ENCODE results near the gene SUN1.

Gene SUN1

GRCh38 chr7:876077-876971, 44.0 kb downstream of the SUN1 start, which contains the start of gene GET4:
Gene GET4 (plus strand): TSS chr7:876554. CDS start chr7:876646, 92 bp downstream.
- peak within 1 kb of the TSS; percentile 67 for H3K4me3 ChIP-seq (ENCODE audit: low read depth, low read length)
- TF ChIP-seq MYC (IDR thresholded peaks at IDR 0.05; ENCODE audit: low read depth, low read length) (peak; percentile 94), POLR2A (IDR thresholded peaks at IDR 0.05; ENCODE audit: extremely low read depth, insufficient read length) (peak; percentile 20), MAX (IDR thresholded peaks at IDR 0.05; ENCODE audit: low read depth, low read length) (peak; percentile 99), CTCF (IDR thresholded peaks at IDR 0.05; ENCODE audit: low read depth, low read length) (no peak)
- peak; percentile 96 for DNase-seq (ENCODE audit: low read depth)

- H3K4me3 ChIP-seq (ENCODE audit: low read depth, low read length): peak overlapping the region; percentile 67
- peak; percentile 66 for DNase-seq (ENCODE audit: low read depth)
- TF ChIP-seq MYC (IDR thresholded peaks at IDR 0.05; ENCODE audit: low read depth, low read length): no peak
- TF ChIP-seq POLR2A (IDR thresholded peaks at IDR 0.05; ENCODE audit: extremely low read depth, insufficient read length): no peak
These were observed 44.7 kb downstream of the SUN1 start for GRCh38 chr7:876972-877311.

- H3K4me3 ChIP-seq (ENCODE audit: low read depth, low read length): peak overlapping the region; percentile 67
- TF ChIP-seq CTCF (IDR thresholded peaks at IDR 0.05; ENCODE audit: low read depth, low read length): no peak
- no peak for TF ChIP-seq MAX (IDR thresholded peaks at IDR 0.05; ENCODE audit: low read depth, low read length)
- no peak for TF ChIP-seq POLR2A (IDR thresholded peaks at IDR 0.05; ENCODE audit: extremely low read depth, insufficient read length)
- no peak for TF ChIP-seq MYC (IDR thresholded peaks at IDR 0.05; ENCODE audit: low read depth, low read length)
- DNase-seq (ENCODE audit: low read depth): peak; percentile 45
These were observed 45.3 kb downstream of the SUN1 start for GRCh38 chr7:877312-878232.

GRCh38 chr7:879093-879492, 46.8 kb downstream of the SUN1 start:
- DNase-seq (ENCODE audit: low read depth): no peak
- no peak for TF ChIP-seq CTCF (IDR thresholded peaks at IDR 0.05; ENCODE audit: low read depth, low read length)
- TF ChIP-seq MAX (IDR thresholded peaks at IDR 0.05; ENCODE audit: low read depth, low read length): no peak
- TF ChIP-seq MYC (IDR thresholded peaks at IDR 0.05; ENCODE audit: low read depth, low read length): no peak
- no peak for TF ChIP-seq POLR2A (IDR thresholded peaks at IDR 0.05; ENCODE audit: extremely low read depth, insufficient read length)
- no peak overlapping the region for H3K4me3 ChIP-seq (ENCODE audit: low read depth, low read length)

- H3K4me3 ChIP-seq (ENCODE audit: low read depth, low read length): no peak overlapping the region
- DNase-seq (ENCODE audit: low read depth): no peak
- no peak for TF ChIP-seq CTCF (IDR thresholded peaks at IDR 0.05; ENCODE audit: low read depth, low read length)
- TF ChIP-seq POLR2A (IDR thresholded peaks at IDR 0.05; ENCODE audit: extremely low read depth, insufficient read length): no peak
- no peak for TF ChIP-seq MYC (IDR thresholded peaks at IDR 0.05; ENCODE audit: low read depth, low read length)
- TF ChIP-seq MAX (IDR thresholded peaks at IDR 0.05; ENCODE audit: low read depth, low read length): no peak
These were observed 47.4 kb downstream of the SUN1 start for GRCh38 chr7:879706-880105.

- DNase-seq (ENCODE audit: low read depth): no peak
- no peak overlapping the region for H3K4me3 ChIP-seq (ENCODE audit: low read depth, low read length)
- TF ChIP-seq MAX (IDR thresholded peaks at IDR 0.05; ENCODE audit: low read depth, low read length): no peak
- TF ChIP-seq CTCF (IDR thresholded peaks at IDR 0.05; ENCODE audit: low read depth, low read length): no peak
- TF ChIP-seq MYC (IDR thresholded peaks at IDR 0.05; ENCODE audit: low read depth, low read length): no peak
- no peak for TF ChIP-seq POLR2A (IDR thresholded peaks at IDR 0.05; ENCODE audit: extremely low read depth, insufficient read length)
These were observed 48.2 kb downstream of the SUN1 start for GRCh38 chr7:880450-880849.

Measured in NB4 (cell line).